ENCODE measurements around the gene IL4. TPM values are rescaled to one million over a fixed set of nuclear protein-coding genes. Genes with fewer than 3 reads are reported as not detected.
A peak's percentile ranks its signal among the peaks of the same experiment; 100 is the strongest.

IL4 gene
- total RNA-seq, 1 donor from 2014 or later, result not detected

DNA sequence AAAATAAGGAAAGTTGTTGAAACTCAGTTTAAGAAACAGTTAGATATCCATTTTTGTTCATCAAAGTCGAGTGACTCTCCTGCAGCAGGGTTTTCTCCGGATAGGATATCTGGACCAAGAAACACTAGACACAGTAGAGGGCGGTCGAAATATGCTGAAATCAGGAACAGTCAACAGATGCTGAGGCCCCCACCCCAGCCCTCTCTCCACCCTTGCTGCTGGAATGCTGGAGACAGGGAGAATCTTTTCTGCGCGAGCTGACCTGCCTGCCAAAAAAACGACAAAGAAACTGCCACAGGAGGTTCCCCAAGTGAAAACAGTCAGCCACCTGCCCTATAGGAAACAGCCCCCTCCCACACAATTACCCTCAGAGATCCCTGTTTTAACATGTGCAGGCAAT is 20.1 kb upstream of the IL4 start:
- peaks cover 6 to 8% of the 10 kb centered on the region in 2 donors for H3K4me1 ChIP-seq
- no peak overlapping the region for H3K4me3 ChIP-seq
- H3K36me3 ChIP-seq, result no peaks in the 10 kb centered on the region
- TF ChIP-seq, protein P1, sequence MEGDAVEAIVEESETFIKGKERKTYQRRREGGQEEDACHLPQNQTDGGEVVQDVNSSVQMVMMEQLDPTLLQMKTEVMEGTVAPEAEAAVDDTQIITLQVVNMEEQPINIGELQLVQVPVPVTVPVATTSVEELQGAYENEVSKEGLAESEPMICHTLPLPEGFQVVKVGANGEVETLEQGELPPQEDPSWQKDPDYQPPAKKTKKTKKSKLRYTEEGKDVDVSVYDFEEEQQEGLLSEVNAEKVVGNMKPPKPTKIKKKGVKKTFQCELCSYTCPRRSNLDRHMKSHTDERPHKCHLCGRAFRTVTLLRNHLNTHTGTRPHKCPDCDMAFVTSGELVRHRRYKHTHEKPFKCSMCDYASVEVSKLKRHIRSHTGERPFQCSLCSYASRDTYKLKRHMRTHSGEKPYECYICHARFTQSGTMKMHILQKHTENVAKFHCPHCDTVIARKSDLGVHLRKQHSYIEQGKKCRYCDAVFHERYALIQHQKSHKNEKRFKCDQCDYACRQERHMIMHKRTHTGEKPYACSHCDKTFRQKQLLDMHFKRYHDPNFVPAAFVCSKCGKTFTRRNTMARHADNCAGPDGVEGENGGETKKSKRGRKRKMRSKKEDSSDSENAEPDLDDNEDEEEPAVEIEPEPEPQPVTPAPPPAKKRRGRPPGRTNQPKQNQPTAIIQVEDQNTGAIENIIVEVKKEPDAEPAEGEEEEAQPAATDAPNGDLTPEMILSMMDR (IDR thresholded peaks at IDR 0.05), result no peak
- intact Hi-C loops (cut with DNase I), result loop anchor here (10.0 kb wide), 1 partner anchor 61 kb away; no protein-coding TSS in a partner anchor
- H3K9me3 ChIP-seq, result no peaks in the 10 kb centered on the region
- no peaks in the 10 kb centered on the region for H3K27me3 ChIP-seq
- DNase-seq (ENCODE audit: low spot score in 2 of 2), result peak in 1 of 2 donors; percentile 16
- H3K27ac ChIP-seq, result no peak overlapping the region

GRCh38 chr5:132655821-132656773 is 17.7 kb upstream of the IL4 start:
- Histone ChIP-seq H3K36me3 (no peaks in the 10 kb centered on the region), H3K4me3 (peak overlapping the region; percentile 59 to 72), H3K27ac (no peak overlapping the region), H3K27me3 (no peaks in the 10 kb centered on the region), H3K4me1 (peaks cover 6 to 8% of the 10 kb centered on the region in 2 donors), H3K9me3 (no peaks in the 10 kb centered on the region)
- TF ChIP-seq, protein P1 (IDR thresholded peaks at IDR 0.05), result peak in 2 of 3 experiments; percentile 43 to 45
- peak in 1 of 2 donors; percentile 60 for DNase-seq (ENCODE audit: low spot score in 2 of 2)
- intact Hi-C loops (cut with DNase I), result loop anchor here (5.0 to 10.0 kb wide), 2 partner anchors 59 to 166 kb away; no protein-coding TSS in a partner anchor

DNA sequence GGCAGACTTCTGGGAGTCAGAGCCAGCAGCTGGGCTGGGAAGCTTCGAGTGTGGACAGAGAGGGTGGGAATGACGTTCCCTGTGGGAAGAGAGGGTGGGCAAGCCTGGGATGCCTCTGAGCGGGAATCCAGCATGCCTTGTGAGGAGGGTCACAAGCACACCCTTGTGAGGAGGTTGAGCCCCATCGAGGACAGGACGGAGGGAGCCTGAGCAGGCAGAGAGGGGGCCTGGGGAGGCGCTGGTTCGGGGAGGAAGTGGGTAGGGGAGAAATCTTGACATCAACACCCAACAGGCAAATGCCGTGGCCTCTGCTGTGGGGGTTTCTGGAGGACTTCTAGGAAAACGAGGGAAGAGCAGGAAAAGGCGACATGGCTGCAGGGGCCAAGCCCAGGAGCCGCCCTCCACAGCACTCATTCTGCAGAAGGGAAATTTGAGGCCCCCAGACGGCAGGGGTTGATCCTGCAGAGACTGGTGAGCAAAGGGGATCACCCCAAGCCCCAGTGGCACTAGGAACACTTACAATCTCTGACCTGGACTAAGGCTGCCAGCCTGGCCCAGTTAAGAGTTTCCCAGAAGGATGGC is 16.9 kb upstream of the IL4 start:
- intact Hi-C loops (cut with DNase I), result loop anchor here (1.0 to 10.0 kb wide), 3 partner anchors 20 to 165 kb away; no protein-coding TSS in a partner anchor
- Histone ChIP-seq H3K27me3 (no peaks in the 10 kb centered on the region), H3K27ac (no peak overlapping the region), H3K4me1 (peaks cover 6 to 8% of the 10 kb centered on the region in 2 donors), H3K4me3 (peak overlapping the region; percentile 59 to 72), H3K9me3 (no peaks in the 10 kb centered on the region), H3K36me3 (no peaks in the 10 kb centered on the region)
- TF ChIP-seq, protein P1 (IDR thresholded peaks at IDR 0.05), result no peak
- peak in 1 of 2 donors; percentile 13 for DNase-seq (ENCODE audit: low spot score in 2 of 2)

GRCh38 chr5:132657676-132658380 is 16.0 kb upstream of the IL4 start, which contains the start of gene IL13:
IL13 (plus strand) TSS chr5:132658173; CDS start chr5:132658187, 14 bp downstream.
- no peaks in the 10 kb centered on the region for H3K9me3 ChIP-seq
- no peak within 1 kb of the TSS for H3K27ac ChIP-seq
- no peaks in the 10 kb centered on the region for H3K27me3 ChIP-seq
- H3K4me3 ChIP-seq, result no peak within 1 kb of the TSS
- TF ChIP-seq, protein P1 (IDR thresholded peaks at IDR 0.05), result no peak
- DNase-seq (ENCODE audit: low spot score in 2 of 2), result peak in 1 of 2 donors; percentile 35
- no peaks in the 10 kb centered on the region for H3K36me3 ChIP-seq
- H3K4me1 ChIP-seq, result peaks cover 6 to 8% of the 10 kb centered on the region in 2 donors
- intact Hi-C loops (cut with DNase I), result loop anchor here (1.0 to 10.0 kb wide), 3 partner anchors 19 to 164 kb away; no protein-coding TSS in a partner anchor

All from ascending aorta (tissue), 2 donors.